ENCODE data around the gene ECE1. TPM values are rescaled to one million over a fixed set of nuclear protein-coding genes. Genes with fewer than 3 reads are reported as not detected.

Gene ECE1
- total RNA-seq, 1 experiment from 2014 or later: 82.6 TPM

DNA sequence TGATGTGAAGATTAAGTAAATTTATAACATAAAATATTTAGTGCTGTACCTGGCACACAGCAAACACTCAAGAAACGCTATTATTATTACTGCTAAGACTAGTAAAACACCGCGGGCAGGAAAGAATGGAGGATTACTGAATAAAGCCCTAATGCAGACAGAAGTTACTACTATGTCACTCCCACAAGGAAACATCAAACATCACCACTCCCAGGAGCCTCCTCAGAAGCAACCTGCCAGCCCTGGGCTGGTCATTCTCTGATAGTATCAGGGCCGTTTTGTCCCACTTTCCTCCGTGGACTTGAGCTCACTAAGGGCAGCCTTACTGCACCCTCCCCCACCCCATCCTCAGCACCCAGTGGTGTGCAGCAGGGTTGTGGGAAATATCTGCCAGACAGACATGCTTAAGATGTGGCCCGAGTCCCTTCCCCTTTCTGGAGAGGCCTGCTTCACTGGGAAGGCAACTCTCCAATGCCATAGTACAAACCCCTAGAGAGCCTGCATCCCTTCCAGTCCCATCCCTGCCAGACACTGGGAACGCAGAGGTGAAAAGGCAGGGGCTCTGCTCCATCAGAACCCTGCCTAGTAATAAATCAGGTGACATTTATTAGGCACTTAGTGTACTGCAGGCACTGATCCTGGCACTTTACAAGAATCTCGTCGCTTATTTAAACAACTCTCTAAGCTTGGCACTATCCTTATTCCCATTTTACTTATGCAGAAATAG lies 41.7 kb upstream of the ECE1 start:
- Histone ChIP-seq H3K4me1 (replicated peaks) (peaks cover 28% of the 10 kb centered on the region), H3K27me3 (replicated peaks) (no peaks in the 10 kb centered on the region), H3K27ac (no peak overlapping the region), H3K9me3 (replicated peaks) (no peaks in the 10 kb centered on the region), H3K4me3 (no peak overlapping the region), H3K36me3 (peaks cover 10% of the 10 kb centered on the region)
- DNase-seq (ENCODE audit: low read depth in 1 of 2, low spot score in 2 of 2): no peak

DNA sequence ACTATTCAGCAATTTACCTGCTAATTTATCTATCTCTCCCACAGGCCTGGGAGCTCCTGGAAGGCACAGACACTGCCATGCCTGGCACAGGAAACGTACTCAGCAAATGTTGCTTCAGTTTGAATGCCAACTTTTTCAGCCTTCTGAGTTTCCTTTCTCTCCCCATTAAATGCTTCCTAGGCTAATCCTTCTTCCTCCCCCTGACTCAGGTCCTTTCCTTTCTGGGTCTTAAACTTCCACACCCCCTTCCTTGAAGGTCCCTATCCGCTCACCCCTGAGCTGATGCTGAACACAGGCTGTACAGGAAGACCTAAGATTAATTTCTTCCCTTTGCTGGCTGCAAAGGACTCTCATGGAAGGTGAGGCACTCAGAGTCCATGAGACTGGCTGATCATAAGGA lies 40.3 kb upstream of the ECE1 start:
- H3K27me3 ChIP-seq (replicated peaks): no peaks in the 10 kb centered on the region
- peaks cover 36% of the 10 kb centered on the region for H3K4me1 ChIP-seq (replicated peaks)
- no peak overlapping the region for H3K27ac ChIP-seq
- H3K36me3 ChIP-seq: peaks cover 10% of the 10 kb centered on the region
- no peak overlapping the region for H3K4me3 ChIP-seq
- no peaks in the 10 kb centered on the region for H3K9me3 ChIP-seq (replicated peaks)
- DNase-seq (ENCODE audit: low read depth in 1 of 2, low spot score in 2 of 2): no peak

- H3K4me1 ChIP-seq (replicated peaks): peaks cover 36% of the 10 kb centered on the region
- DNase-seq (ENCODE audit: low read depth in 1 of 2, low spot score in 2 of 2): no peak
- H3K27ac ChIP-seq: no peak overlapping the region
These were observed 39.1 kb upstream of the ECE1 start for GRCh38 chr1:21329209-21329844.

DNA sequence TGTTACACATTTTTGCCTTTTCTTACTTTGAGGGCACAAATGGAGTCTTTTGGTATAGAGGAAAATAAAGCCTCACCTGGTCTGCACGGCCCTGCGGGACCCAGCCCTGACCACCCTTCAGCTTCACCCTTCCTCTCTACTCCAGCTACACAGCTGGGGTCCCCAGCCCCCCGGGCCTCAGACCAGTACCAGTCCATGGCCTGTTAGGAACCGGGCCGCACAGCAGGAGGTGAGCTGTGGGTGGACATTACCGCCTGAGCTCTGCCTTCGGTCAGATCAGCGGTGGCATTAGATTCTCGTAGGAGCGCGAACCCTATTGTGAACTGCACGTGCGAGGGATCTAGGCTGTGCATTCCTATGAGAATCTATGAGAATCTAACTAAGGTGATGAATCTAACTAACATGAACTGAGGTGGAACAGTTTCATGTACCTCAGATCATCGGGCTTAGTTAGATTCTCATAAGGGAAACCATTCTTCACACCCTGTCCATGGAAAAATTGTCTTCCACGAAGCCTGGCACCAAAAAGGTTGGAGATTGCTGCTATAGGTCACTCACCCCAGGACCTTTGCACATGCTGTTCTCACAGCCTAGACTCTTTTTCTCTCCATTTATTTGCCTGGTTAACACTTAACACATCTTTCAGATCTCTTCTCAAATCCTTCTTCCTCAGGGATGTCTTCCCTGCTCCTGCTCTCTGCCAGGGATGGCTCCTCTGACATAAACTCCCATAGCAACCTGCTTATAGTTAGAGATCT lies 37.5 kb upstream of the ECE1 start:
- no peaks in the 10 kb centered on the region for H3K27me3 ChIP-seq (replicated peaks)
- no peak for DNase-seq (ENCODE audit: low read depth in 1 of 2, low spot score in 2 of 2)
- peaks cover 10% of the 10 kb centered on the region for H3K36me3 ChIP-seq
- no peak overlapping the region for H3K4me3 ChIP-seq
- no peaks in the 10 kb centered on the region for H3K9me3 ChIP-seq (replicated peaks)
- H3K4me1 ChIP-seq (replicated peaks): peaks cover 42% of the 10 kb centered on the region
- H3K27ac ChIP-seq: no peak overlapping the region

More at GRCh38 chr1:21329209-21329844, 39.1 kb upstream of the ECE1 start:
- Histone ChIP-seq H3K4me3 (no peak overlapping the region), H3K9me3 (replicated peaks) (no peaks in the 10 kb centered on the region), H3K36me3 (peaks cover 10% of the 10 kb centered on the region), H3K27me3 (replicated peaks) (no peaks in the 10 kb centered on the region)

- H3K9me3 ChIP-seq (replicated peaks): no peaks in the 10 kb centered on the region
- H3K27ac ChIP-seq: no peak overlapping the region
- no peaks in the 10 kb centered on the region for H3K27me3 ChIP-seq (replicated peaks)
- peaks cover 10% of the 10 kb centered on the region for H3K36me3 ChIP-seq
- H3K4me3 ChIP-seq: no peak overlapping the region
- no peak for DNase-seq (ENCODE audit: low read depth in 1 of 2, low spot score in 2 of 2)
- H3K4me1 ChIP-seq (replicated peaks): peaks cover 50% of the 10 kb centered on the region
These were observed 36.6 kb upstream of the ECE1 start for GRCh38 chr1:21326861-21327344.

DNA sequence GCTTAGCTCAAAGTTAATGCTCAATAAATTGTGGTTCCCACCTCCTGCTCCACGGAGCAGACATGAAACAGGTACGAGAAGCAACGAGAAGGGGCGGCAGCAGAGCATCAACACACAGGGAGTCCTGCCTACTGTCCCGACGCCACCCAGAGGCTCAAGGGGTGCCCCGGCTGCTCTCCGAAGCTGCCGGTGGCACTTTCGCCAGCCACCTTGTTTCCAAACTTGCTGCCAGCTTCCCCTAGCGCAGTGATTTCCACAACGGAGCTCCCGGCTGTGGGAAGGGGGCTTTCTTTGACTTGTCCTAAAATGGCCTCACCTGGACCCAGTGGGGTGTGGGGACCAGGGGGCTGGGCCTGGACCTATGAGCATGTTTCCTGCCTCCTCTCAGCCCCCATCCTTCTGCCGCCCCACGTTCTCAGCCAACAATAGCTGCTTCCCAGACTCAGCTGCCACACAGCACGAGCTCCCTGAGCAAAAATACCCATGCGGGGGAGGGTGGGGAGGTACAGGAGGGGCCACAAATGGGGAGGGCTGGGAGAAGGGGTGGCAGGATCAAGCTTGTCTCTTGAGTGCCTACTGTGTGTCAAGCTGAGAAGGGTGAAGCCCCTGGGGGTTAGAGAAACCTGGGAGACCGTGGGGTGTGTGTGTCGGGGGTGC lies 35.6 kb upstream of the ECE1 start:
- Histone ChIP-seq H3K27ac (peak overlapping the region; percentile 69; the same call in 1 of the 2 replicates), H3K36me3 (peaks cover 7% of the 10 kb centered on the region), H3K4me1 (replicated peaks) (peaks cover 61% of the 10 kb centered on the region), H3K4me3 (no peak overlapping the region), H3K27me3 (replicated peaks) (no peaks in the 10 kb centered on the region), H3K9me3 (replicated peaks) (no peaks in the 10 kb centered on the region)
- DNase-seq (ENCODE audit: low read depth in 1 of 2, low spot score in 2 of 2): no peak

DNA sequence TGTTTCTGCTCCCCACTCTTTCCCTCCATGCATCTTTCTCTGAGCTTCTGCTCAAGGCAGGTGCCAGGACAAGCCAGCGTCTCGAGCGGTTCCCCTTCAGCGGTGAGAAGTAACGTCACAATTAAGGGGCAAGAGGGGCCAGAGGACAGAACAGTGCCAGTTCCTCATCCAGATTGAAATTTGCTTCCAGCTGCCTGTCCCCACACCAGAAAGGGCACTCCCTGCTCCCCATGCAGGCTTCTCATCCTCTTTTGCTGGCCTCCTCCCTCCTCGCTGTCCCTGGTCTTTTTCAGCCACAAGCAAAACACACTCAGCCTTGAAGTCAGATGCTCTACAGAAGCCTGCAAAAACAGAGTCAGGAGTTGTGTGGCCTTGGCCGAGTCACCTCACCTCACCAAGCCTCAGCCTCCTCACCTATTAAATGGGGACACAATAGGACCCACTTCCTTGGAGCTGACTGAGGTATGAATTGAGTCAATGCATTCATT lies 35.0 kb upstream of the ECE1 start:
- no peak overlapping the region for H3K4me3 ChIP-seq
- no peaks in the 10 kb centered on the region for H3K9me3 ChIP-seq (replicated peaks)
- no peak for DNase-seq (ENCODE audit: low read depth in 1 of 2, low spot score in 2 of 2)
- peaks cover 4% of the 10 kb centered on the region for H3K36me3 ChIP-seq
- no peaks in the 10 kb centered on the region for H3K27me3 ChIP-seq (replicated peaks)
- H3K4me1 ChIP-seq (replicated peaks): peaks cover 66% of the 10 kb centered on the region
- H3K27ac ChIP-seq: peak overlapping the region; percentile 69

GRCh38 chr1:21324368-21325141 lies 34.3 kb upstream of the ECE1 start:
- Histone ChIP-seq H3K4me1 (replicated peaks) (peaks cover 72% of the 10 kb centered on the region), H3K4me3 (no peak overlapping the region), H3K27me3 (replicated peaks) (no peaks in the 10 kb centered on the region), H3K36me3 (peaks cover 4% of the 10 kb centered on the region), H3K27ac (peak overlapping the region; percentile 69), H3K9me3 (replicated peaks) (no peaks in the 10 kb centered on the region)
- DNase-seq (ENCODE audit: low read depth in 1 of 2, low spot score in 2 of 2): peak; percentile 95 to 96

DNA sequence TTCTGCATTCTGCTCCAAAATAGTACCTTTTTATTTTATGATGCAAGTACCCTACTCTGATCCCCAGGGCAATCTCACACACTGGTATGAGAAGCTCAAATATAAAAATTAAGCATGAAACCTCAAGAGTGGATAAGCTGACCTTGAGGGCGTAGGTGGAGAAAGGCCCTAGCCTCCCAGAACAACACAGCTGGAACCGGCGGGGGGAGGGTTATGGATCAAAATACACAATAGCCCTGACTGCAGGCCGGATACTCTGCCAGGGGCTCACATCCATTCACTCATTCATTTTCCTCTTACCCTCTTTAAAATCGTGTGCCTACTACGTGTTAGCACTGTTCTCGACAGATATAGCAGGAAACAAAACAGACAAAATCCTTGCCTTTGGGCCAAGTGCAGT lies 32.8 kb upstream of the ECE1 start:
- Histone ChIP-seq H3K27ac (peak overlapping the region; percentile 39), H3K36me3 (peaks cover 2% of the 10 kb centered on the region), H3K9me3 (replicated peaks) (no peaks in the 10 kb centered on the region), H3K4me1 (replicated peaks) (peaks cover 84% of the 10 kb centered on the region), H3K27me3 (replicated peaks) (no peaks in the 10 kb centered on the region), H3K4me3 (no peak overlapping the region)
- no peak for DNase-seq (ENCODE audit: low read depth in 1 of 2, low spot score in 2 of 2)

- DNase-seq (ENCODE audit: low read depth in 1 of 2, low spot score in 2 of 2): no peak
- Histone ChIP-seq H3K4me3 (no peak overlapping the region), H3K27me3 (replicated peaks) (no peaks in the 10 kb centered on the region), H3K27ac (peak overlapping the region; percentile 39), H3K36me3 (no peaks in the 10 kb centered on the region), H3K9me3 (replicated peaks) (no peaks in the 10 kb centered on the region), H3K4me1 (replicated peaks) (peaks cover 84% of the 10 kb centered on the region)
These were observed 32.4 kb upstream of the ECE1 start for GRCh38 chr1:21322681-21323016.

GRCh38 chr1:21321963-21322680 lies 31.9 kb upstream of the ECE1 start:
- peaks cover 84% of the 10 kb centered on the region for H3K4me1 ChIP-seq (replicated peaks)
- H3K27ac ChIP-seq: peak overlapping the region; percentile 39
- H3K9me3 ChIP-seq (replicated peaks): no peaks in the 10 kb centered on the region
- H3K36me3 ChIP-seq: no peaks in the 10 kb centered on the region
- DNase-seq (ENCODE audit: low read depth in 1 of 2, low spot score in 2 of 2): no peak
- H3K4me3 ChIP-seq: no peak overlapping the region
- H3K27me3 ChIP-seq (replicated peaks): no peaks in the 10 kb centered on the region

GRCh38 chr1:21320410-21321108 lies 30.3 kb upstream of the ECE1 start:
- no peak for DNase-seq (ENCODE audit: low read depth in 1 of 2, low spot score in 2 of 2)
- H3K4me1 ChIP-seq (replicated peaks): peaks cover 70% of the 10 kb centered on the region

More at GRCh38 chr1:21320410-21321108, 30.3 kb upstream of the ECE1 start:
- H3K27ac ChIP-seq: no peak overlapping the region
- H3K4me3 ChIP-seq: no peak overlapping the region
- H3K9me3 ChIP-seq (replicated peaks): no peaks in the 10 kb centered on the region
- H3K27me3 ChIP-seq (replicated peaks): no peaks in the 10 kb centered on the region
- no peaks in the 10 kb centered on the region for H3K36me3 ChIP-seq

Measured in SJSA1 (cell line).